Measurements from ENCODE around the gene IMMP2L. TPM values are rescaled to one million over a fixed set of nuclear protein-coding genes. Genes with fewer than 3 reads are reported as not detected.

Gene IMMP2L
- polyA plus RNA-seq, 1 of the 3 experiments (the other 2 are of a cell fraction) = 10.7 TPM

DNA sequence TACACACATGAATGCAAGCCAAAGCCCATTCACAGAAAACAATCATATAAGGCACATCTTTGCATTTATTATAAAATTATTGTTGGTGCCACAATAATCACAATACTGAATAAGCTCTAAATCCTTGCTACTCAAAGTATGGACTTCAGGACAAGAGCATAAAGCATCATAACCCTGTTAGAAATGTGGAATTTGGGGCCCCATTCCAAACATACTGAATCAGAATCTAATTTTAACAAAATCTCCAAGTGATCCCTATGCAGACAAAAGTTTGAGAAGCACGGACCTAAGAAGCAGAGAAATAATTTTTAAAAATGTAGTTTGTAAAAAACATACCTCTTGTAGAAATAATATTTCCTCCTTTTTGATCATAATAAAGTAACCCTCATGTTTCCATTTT lies 199.2 kb downstream of the IMMP2L start (continued):
- TF ChIP-seq NFIC (IDR thresholded peaks at IDR 0.05; ENCODE audit: borderline replicate concordance) (no peak), EP300 (IDR thresholded peaks at IDR 0.05; ENCODE audit: borderline replicate concordance in 1 of 2, low read depth in 1 of 2, low read length in 1 of 2) (no peak), RAD21 (IDR thresholded peaks at IDR 0.05; ENCODE audit: low read length) (no peak), MEF2A (IDR thresholded peaks at IDR 0.05; ENCODE audit: borderline replicate concordance, low read depth) (peak; percentile 94), CHD2 (IDR thresholded peaks at IDR 0.05; ENCODE audit: low read length, partially characterized antibody) (no peak), FOXM1 (IDR thresholded peaks at IDR 0.05; ENCODE audit: low read depth) (no peak), JUND (IDR thresholded peaks at IDR 0.05) (peak; percentile 33), FOSL2 (IDR thresholded peaks at IDR 0.05; ENCODE audit: borderline replicate concordance, low read depth) (peak; percentile 59), TCF12 (IDR thresholded peaks at IDR 0.05) (no peak), TEAD4 (IDR thresholded peaks at IDR 0.05; ENCODE audit: borderline replicate concordance, insufficient read depth) (peak; percentile 43; the same call in 1 of the 2 replicates), RXRA (IDR thresholded peaks at IDR 0.05; ENCODE audit: borderline replicate concordance, low read depth) (no peak)
- TF ChIP-seq, protein P1, sequence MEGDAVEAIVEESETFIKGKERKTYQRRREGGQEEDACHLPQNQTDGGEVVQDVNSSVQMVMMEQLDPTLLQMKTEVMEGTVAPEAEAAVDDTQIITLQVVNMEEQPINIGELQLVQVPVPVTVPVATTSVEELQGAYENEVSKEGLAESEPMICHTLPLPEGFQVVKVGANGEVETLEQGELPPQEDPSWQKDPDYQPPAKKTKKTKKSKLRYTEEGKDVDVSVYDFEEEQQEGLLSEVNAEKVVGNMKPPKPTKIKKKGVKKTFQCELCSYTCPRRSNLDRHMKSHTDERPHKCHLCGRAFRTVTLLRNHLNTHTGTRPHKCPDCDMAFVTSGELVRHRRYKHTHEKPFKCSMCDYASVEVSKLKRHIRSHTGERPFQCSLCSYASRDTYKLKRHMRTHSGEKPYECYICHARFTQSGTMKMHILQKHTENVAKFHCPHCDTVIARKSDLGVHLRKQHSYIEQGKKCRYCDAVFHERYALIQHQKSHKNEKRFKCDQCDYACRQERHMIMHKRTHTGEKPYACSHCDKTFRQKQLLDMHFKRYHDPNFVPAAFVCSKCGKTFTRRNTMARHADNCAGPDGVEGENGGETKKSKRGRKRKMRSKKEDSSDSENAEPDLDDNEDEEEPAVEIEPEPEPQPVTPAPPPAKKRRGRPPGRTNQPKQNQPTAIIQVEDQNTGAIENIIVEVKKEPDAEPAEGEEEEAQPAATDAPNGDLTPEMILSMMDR (IDR thresholded peaks at IDR 0.05) = no peak
- TF ChIP-seq, protein P2, sequence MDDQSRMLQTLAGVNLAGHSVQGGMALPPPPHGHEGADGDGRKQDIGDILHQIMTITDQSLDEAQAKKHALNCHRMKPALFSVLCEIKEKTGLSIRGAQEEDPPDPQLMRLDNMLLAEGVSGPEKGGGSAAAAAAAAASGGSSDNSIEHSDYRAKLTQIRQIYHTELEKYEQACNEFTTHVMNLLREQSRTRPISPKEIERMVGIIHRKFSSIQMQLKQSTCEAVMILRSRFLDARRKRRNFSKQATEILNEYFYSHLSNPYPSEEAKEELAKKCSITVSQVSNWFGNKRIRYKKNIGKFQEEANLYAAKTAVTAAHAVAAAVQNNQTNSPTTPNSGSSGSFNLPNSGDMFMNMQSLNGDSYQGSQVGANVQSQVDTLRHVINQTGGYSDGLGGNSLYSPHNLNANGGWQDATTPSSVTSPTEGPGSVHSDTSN (IDR thresholded peaks at IDR 0.05) = no peak
- TF ChIP-seq, protein P3, sequence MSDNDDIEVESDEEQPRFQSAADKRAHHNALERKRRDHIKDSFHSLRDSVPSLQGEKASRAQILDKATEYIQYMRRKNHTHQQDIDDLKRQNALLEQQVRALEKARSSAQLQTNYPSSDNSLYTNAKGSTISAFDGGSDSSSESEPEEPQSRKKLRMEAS (IDR thresholded peaks at IDR 0.05; ENCODE audit: low read depth) = no peak
- TF ChIP-seq, protein P4, sequence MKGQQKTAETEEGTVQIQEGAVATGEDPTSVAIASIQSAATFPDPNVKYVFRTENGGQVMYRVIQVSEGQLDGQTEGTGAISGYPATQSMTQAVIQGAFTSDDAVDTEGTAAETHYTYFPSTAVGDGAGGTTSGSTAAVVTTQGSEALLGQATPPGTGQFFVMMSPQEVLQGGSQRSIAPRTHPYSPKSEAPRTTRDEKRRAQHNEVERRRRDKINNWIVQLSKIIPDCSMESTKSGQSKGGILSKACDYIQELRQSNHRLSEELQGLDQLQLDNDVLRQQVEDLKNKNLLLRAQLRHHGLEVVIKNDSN (IDR thresholded peaks at IDR 0.05; ENCODE audit: borderline replicate concordance, low read depth) = no peak

DNA sequence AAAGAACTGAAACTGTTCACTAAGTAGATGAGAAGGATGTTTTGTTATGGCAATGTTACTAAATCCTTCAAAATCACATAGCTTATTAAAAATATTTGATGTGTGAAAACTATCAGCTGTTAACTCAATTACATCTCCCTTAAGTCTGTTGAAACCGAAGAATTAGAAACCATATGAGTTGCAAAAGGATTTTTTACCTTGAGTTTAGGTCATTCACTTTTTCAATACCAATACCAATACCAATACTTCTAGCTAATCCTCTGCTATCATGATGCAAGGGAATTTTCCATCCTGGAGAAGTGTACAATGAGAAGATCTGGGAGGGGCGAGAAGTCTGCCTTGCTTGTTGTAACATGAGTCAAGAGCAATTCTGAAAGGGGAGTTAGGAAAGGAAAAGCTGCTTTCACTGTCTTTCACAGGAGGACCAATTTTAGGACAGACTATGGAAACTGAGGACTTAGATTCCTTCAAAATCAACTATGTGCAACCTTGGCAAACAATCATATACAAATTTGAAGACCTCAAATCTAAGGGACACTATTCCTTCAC lies 199.7 kb downstream of the IMMP2L start:
- TF ChIP-seq GABPA (IDR thresholded peaks at IDR 0.05; ENCODE audit: low read depth) = no peak
- Histone ChIP-seq H3K27ac (ENCODE audit: low read depth in 2 of 2, low read length in 1 of 2) (peak overlapping the region; percentile 60 to 80), H3K4me3 (ENCODE audit: low read depth in 2 of 2, low read length in 1 of 2) (no peak overlapping the region), H4K20me1 (ENCODE audit: insufficient read depth) (no peaks in the 10 kb centered on the region), H3K9ac (peak overlapping the region; percentile 20; the same call in 1 of the 2 replicates), H3K4me1 (ENCODE audit: control insufficient read depth in 1 of 2, insufficient read depth in 2 of 2, low read depth in 1 of 2, low read length in 1 of 2) (peaks cover 2 to 25% of the 10 kb centered on the region in 2 experiments; a peak in 3 of 4 replicates), H3K36me3 (replicated peaks in 1 of 2; ENCODE audit: control insufficient read depth in 1 of 2, insufficient read depth in 2 of 2, low read length in 1 of 2) (no peaks in the 10 kb centered on the region), H3F3A (replicated peaks; ENCODE audit: insufficient read depth) (no peaks in the 10 kb centered on the region), H3K79me2 (ENCODE audit: insufficient read depth) (no peaks in the 10 kb centered on the region), H3K9me2 (no peaks in the 10 kb centered on the region), H3K27me3 (ENCODE audit: insufficient read depth) (no peaks in the 10 kb centered on the region), H2AFZ (ENCODE audit: low read depth) (peak overlapping the region; percentile 14), H3K4me2 (peak overlapping the region; percentile 39), H3K9me3 (no peaks in the 10 kb centered on the region)
- no peak for DNase-seq
- WGBS (ENCODE audit: low lambda C conversion rate) = 71% methylated on average over 2 of the region's 2 CpGs
- CTCF ChIA-PET = no interaction called here
- POLR2A ChIA-PET = no interaction called here

Measured in SK-N-SH (cell line).